ENCODE measurements around the gene HYPK.

HYPK gene

DNA sequence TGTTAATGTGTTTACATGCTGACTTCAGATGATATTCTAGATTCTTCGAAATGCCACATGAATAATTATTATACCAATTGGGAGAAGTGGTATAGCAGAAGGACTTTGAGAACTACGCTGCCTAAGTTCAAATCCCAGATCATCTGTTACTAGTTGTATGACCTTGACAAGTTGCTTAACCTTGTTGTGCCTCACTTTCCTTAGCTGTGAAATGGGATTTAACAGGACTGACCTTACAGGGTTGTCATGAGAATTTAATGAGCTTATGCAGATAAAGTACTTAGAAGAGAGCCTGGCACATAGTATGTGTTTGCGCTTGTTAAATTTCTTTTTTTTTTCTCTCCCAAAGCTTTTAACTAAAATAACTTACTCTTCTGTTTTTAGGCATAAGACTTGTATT is 50.9 kb downstream of the HYPK start:
- DNase-seq (ENCODE audit: low spot score) = no peak

DNA sequence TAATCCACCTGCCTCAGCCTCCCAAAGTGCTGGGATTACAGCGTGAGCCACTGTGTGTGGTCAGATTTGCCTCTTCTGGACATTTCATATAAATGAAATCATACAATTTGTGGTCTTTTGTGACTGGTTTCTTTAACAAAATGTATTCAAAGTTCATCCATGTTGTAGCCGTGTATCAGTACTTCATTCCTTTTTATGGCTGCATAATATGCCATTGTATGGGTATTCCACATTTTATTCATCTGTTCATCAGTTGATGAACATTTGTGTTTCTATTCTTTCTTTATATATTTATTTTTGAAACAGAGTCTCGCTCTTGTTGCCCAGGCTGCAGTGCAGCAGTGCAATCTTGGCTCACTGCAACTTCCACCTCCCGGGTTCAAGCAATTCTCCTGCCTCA is 52.2 kb downstream of the HYPK start:
- no peak for DNase-seq (ENCODE audit: low spot score)
